ENCODE measurements around the gene KRTAP13-2.

Gene KRTAP13-2

GRCh38 chr21:30372139-30372770 is at the start of gene KRTAP13-2:
Gene KRTAP13-2 (minus strand): TSS chr21:30372271. CDS start chr21:30372213, 58 bp downstream.
- H3K4me1 Mint-ChIP-seq (ENCODE audit: low read depth): no peaks in the 10 kb centered on the region
- H3K4me3 Mint-ChIP-seq: no peak within 1 kb of the TSS
- DNase-seq: no peak
- H3K27me3 Mint-ChIP-seq: no peaks in the 10 kb centered on the region
- no peaks in the 10 kb centered on the region for H3K36me3 Mint-ChIP-seq (ENCODE audit: low read depth)
- H3K27ac Mint-ChIP-seq: no peak within 1 kb of the TSS
- no peaks in the 10 kb centered on the region for H3K9me3 Mint-ChIP-seq

- Mint-ChIP-seq H3K9me3 (no peaks in the 10 kb centered on the region), H3K27me3 (no peaks in the 10 kb centered on the region), H3K4me1 (ENCODE audit: low read depth) (no peaks in the 10 kb centered on the region), H3K27ac (no peak overlapping the region), H3K36me3 (ENCODE audit: low read depth) (no peaks in the 10 kb centered on the region), H3K4me3 (no peak overlapping the region)
- no peak for DNase-seq
These were observed 43.9 kb upstream of the KRTAP13-2 start for GRCh38 chr21:30415993-30416392.

GRCh38 chr21:30408782-30409494 is 36.9 kb upstream of the KRTAP13-2 start:
- peaks cover 16% of the 10 kb centered on the region for H3K27me3 Mint-ChIP-seq
- H3K27ac Mint-ChIP-seq: no peak overlapping the region
- H3K36me3 Mint-ChIP-seq (ENCODE audit: low read depth): no peaks in the 10 kb centered on the region
- H3K4me1 Mint-ChIP-seq (ENCODE audit: low read depth): no peaks in the 10 kb centered on the region
- peak overlapping the region; percentile 25 for H3K4me3 Mint-ChIP-seq
- peak; percentile 32 for DNase-seq
- H3K9me3 Mint-ChIP-seq: peaks cover 2% of the 10 kb centered on the region

- H3K36me3 Mint-ChIP-seq (ENCODE audit: low read depth): no peaks in the 10 kb centered on the region
- no peak within 1 kb of the TSS for H3K4me3 Mint-ChIP-seq
- no peak for DNase-seq
- no peaks in the 10 kb centered on the region for H3K4me1 Mint-ChIP-seq (ENCODE audit: low read depth)
- H3K27ac Mint-ChIP-seq: no peak within 1 kb of the TSS
- peaks cover 6% of the 10 kb centered on the region for H3K27me3 Mint-ChIP-seq
- no peaks in the 10 kb centered on the region for H3K9me3 Mint-ChIP-seq
These were observed 23.7 kb upstream of the KRTAP13-2 start, which contains the start of gene KRTAP13-1 for GRCh38 chr21:30395731-30396130. Gene KRTAP13-1 (plus strand): TSS chr21:30396031. CDS start chr21:30396087, 56 bp downstream.

- Mint-ChIP-seq H3K36me3 (ENCODE audit: low read depth) (no peaks in the 10 kb centered on the region), H3K4me3 (no peak overlapping the region), H3K27ac (no peak overlapping the region), H3K27me3 (no peaks in the 10 kb centered on the region), H3K4me1 (ENCODE audit: low read depth) (no peaks in the 10 kb centered on the region), H3K9me3 (peaks cover 3% of the 10 kb centered on the region)
- no peak for DNase-seq
These were observed 19.5 kb upstream of the KRTAP13-2 start for GRCh38 chr21:30391492-30392025.

GRCh38 chr21:30382201-30382600 is 10.1 kb upstream of the KRTAP13-2 start:
- no peak overlapping the region for H3K4me3 Mint-ChIP-seq
- H3K27ac Mint-ChIP-seq: no peak overlapping the region
- H3K4me1 Mint-ChIP-seq (ENCODE audit: low read depth): no peaks in the 10 kb centered on the region
- H3K9me3 Mint-ChIP-seq: no peaks in the 10 kb centered on the region
- no peaks in the 10 kb centered on the region for H3K36me3 Mint-ChIP-seq (ENCODE audit: low read depth)
- no peak for DNase-seq
- peaks cover 7% of the 10 kb centered on the region for H3K27me3 Mint-ChIP-seq

- no peaks in the 10 kb centered on the region for H3K36me3 Mint-ChIP-seq (ENCODE audit: low read depth)
- no peak overlapping the region for H3K27ac Mint-ChIP-seq
- no peaks in the 10 kb centered on the region for H3K4me1 Mint-ChIP-seq (ENCODE audit: low read depth)
- no peaks in the 10 kb centered on the region for H3K9me3 Mint-ChIP-seq
- no peak overlapping the region for H3K4me3 Mint-ChIP-seq
- H3K27me3 Mint-ChIP-seq: peaks cover 2% of the 10 kb centered on the region
- no peak for DNase-seq
These were observed 16.2 kb downstream of the KRTAP13-2 start for GRCh38 chr21:30355906-30356305.

- Mint-ChIP-seq H3K4me3 (no peak overlapping the region), H3K9me3 (no peaks in the 10 kb centered on the region), H3K4me1 (ENCODE audit: low read depth) (no peaks in the 10 kb centered on the region), H3K27me3 (no peaks in the 10 kb centered on the region), H3K27ac (no peak overlapping the region), H3K36me3 (ENCODE audit: low read depth) (no peaks in the 10 kb centered on the region)
- DNase-seq: no peak
These were observed 17.6 kb downstream of the KRTAP13-2 start for GRCh38 chr21:30354308-30355005.

- Mint-ChIP-seq H3K9me3 (no peaks in the 10 kb centered on the region), H3K27me3 (no peaks in the 10 kb centered on the region), H3K4me1 (ENCODE audit: low read depth) (no peaks in the 10 kb centered on the region)
These were observed 20.5 kb downstream of the KRTAP13-2 start for GRCh38 chr21:30351534-30351933.

GRCh38 chr21:30349572-30349971 is 22.5 kb downstream of the KRTAP13-2 start:
- H3K4me1 Mint-ChIP-seq (ENCODE audit: low read depth): no peaks in the 10 kb centered on the region
- no peak overlapping the region for H3K27ac Mint-ChIP-seq
- no peak for DNase-seq
- no peaks in the 10 kb centered on the region for H3K36me3 Mint-ChIP-seq (ENCODE audit: low read depth)
- H3K9me3 Mint-ChIP-seq: no peaks in the 10 kb centered on the region
- H3K27me3 Mint-ChIP-seq: no peaks in the 10 kb centered on the region
- H3K4me3 Mint-ChIP-seq: no peak overlapping the region

More at GRCh38 chr21:30351534-30351933, 20.5 kb downstream of the KRTAP13-2 start:
- no peaks in the 10 kb centered on the region for H3K36me3 Mint-ChIP-seq (ENCODE audit: low read depth)
- DNase-seq: no peak
- no peak overlapping the region for H3K4me3 Mint-ChIP-seq
- H3K27ac Mint-ChIP-seq: no peak overlapping the region

GRCh38 chr21:30348506-30348905 is 23.6 kb downstream of the KRTAP13-2 start, which contains the start of gene KRTAP23-1:
Gene KRTAP23-1 (minus strand): TSS chr21:30348606. CDS start chr21:30348606, 0 bp downstream.
- Mint-ChIP-seq H3K9me3 (no peaks in the 10 kb centered on the region), H3K27ac (no peak within 1 kb of the TSS), H3K4me1 (ENCODE audit: low read depth) (no peaks in the 10 kb centered on the region), H3K4me3 (no peak within 1 kb of the TSS), H3K36me3 (ENCODE audit: low read depth) (no peaks in the 10 kb centered on the region), H3K27me3 (no peaks in the 10 kb centered on the region)
- no peak for DNase-seq

GRCh38 chr21:30345014-30345413 is 27.1 kb downstream of the KRTAP13-2 start:
- Mint-ChIP-seq H3K9me3 (no peaks in the 10 kb centered on the region), H3K4me1 (ENCODE audit: low read depth) (no peaks in the 10 kb centered on the region), H3K27me3 (peaks cover 5% of the 10 kb centered on the region), H3K4me3 (no peak overlapping the region), H3K36me3 (ENCODE audit: low read depth) (no peaks in the 10 kb centered on the region), H3K27ac (no peak overlapping the region)
- no peak for DNase-seq

GRCh38 chr21:30340714-30341573 is 31.1 kb downstream of the KRTAP13-2 start:
- Mint-ChIP-seq H3K9me3 (no peaks in the 10 kb centered on the region), H3K27ac (no peak overlapping the region), H3K4me1 (ENCODE audit: low read depth) (no peaks in the 10 kb centered on the region), H3K4me3 (no peak overlapping the region), H3K36me3 (ENCODE audit: low read depth) (no peaks in the 10 kb centered on the region), H3K27me3 (peaks cover 5% of the 10 kb centered on the region)
- peak; percentile 33 for DNase-seq

- H3K4me1 Mint-ChIP-seq (ENCODE audit: low read depth): no peaks in the 10 kb centered on the region
- H3K36me3 Mint-ChIP-seq (ENCODE audit: low read depth): no peaks in the 10 kb centered on the region
These were observed 33.4 kb downstream of the KRTAP13-2 start for GRCh38 chr21:30338717-30339116.

More at GRCh38 chr21:30338717-30339116, 33.4 kb downstream of the KRTAP13-2 start:
- H3K27ac Mint-ChIP-seq: no peak overlapping the region
- no peak for DNase-seq
- H3K9me3 Mint-ChIP-seq: no peaks in the 10 kb centered on the region
- no peak overlapping the region for H3K4me3 Mint-ChIP-seq
- peaks cover 5% of the 10 kb centered on the region for H3K27me3 Mint-ChIP-seq
